PC-9 (cell line): ENCODE data around the gene THADA.

Experiments used
- EZH2 ChIP-seq: fragments of 200-600 bp; sonication (generic); IDR thresholded peaks from 2 replicates; pipeline ENCODE4 v1.8.0; 2017; ENCODE audit warnings: antibody characterized with exemption, low read depth
- TF ChIP-seq, protein P1 (sequence below): fragments of 200-600 bp; sonication (generic); conservative IDR thresholded peaks from 2 replicates; pipeline ENCODE4 v1.6.1; 2017; ENCODE audit warnings: mixed run types, antibody characterized with exemption, mild to moderate bottlenecking, moderate library complexity

- TF ChIP-seq, protein P1, sequence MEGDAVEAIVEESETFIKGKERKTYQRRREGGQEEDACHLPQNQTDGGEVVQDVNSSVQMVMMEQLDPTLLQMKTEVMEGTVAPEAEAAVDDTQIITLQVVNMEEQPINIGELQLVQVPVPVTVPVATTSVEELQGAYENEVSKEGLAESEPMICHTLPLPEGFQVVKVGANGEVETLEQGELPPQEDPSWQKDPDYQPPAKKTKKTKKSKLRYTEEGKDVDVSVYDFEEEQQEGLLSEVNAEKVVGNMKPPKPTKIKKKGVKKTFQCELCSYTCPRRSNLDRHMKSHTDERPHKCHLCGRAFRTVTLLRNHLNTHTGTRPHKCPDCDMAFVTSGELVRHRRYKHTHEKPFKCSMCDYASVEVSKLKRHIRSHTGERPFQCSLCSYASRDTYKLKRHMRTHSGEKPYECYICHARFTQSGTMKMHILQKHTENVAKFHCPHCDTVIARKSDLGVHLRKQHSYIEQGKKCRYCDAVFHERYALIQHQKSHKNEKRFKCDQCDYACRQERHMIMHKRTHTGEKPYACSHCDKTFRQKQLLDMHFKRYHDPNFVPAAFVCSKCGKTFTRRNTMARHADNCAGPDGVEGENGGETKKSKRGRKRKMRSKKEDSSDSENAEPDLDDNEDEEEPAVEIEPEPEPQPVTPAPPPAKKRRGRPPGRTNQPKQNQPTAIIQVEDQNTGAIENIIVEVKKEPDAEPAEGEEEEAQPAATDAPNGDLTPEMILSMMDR = no peak
- TF ChIP-seq EZH2 = no peak
These were observed 120.5 kb downstream of the THADA start for GRCh38 chr2:43475137-43475846.
